ENCODE data around the gene PIP5K1B. TPM values are rescaled to one million over a fixed set of nuclear protein-coding genes. Genes with fewer than 3 reads are reported as not detected.

Gene PIP5K1B
- total RNA-seq, 2 experiments from 2014 or later, result 3.8 to 10.7 TPM

DNA sequence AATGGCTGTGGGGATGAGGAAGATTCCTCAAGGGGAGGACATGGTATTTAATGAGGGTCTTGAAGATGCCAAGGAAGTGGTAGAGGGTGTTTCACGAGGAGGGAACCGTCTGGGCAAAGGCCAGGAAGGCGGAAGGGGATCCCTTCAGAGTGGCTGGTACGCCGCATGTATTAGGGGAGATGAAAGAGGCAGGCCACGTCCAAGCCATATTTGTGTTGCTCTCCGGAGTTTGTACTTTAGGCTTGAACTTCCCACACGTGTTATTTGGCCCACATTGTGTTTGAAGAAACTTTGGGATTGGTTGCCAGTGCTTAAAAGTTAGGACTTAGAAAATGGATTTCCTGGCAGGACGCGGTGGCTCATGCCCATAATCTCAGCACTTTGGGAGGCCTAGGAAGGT, 331.8 kb downstream of the PIP5K1B start:
- DNase-seq (ENCODE audit: low spot score), result peak; percentile 19
- Histone ChIP-seq H3K9me3 (ENCODE audit: low read length) (no peaks in the 10 kb centered on the region), H3K9me2 (ENCODE audit: insufficient read depth, low read length) (no peaks in the 10 kb centered on the region), H3K27ac (ENCODE audit: low read depth, low read length, poor library complexity, severe bottlenecking) (peak overlapping the region; percentile 57), H2AFZ (ENCODE audit: low read length) (peak overlapping the region; percentile 77; the same call in 1 of the 2 replicates), H4K20me1 (ENCODE audit: insufficient read depth, low read length) (no peaks in the 10 kb centered on the region), H3K36me3 (ENCODE audit: insufficient read depth, low read length) (peaks cover 3% of the 10 kb centered on the region; the same call in 1 of the 2 replicates), H3K4me3 (ENCODE audit: low read depth, low read length, poor library complexity, severe bottlenecking) (peak overlapping the region; percentile 83), H3K79me2 (ENCODE audit: insufficient read depth, low read depth, low read length) (peaks cover 31% of the 10 kb centered on the region), H3K4me1 (ENCODE audit: insufficient read depth, low read length, poor library complexity, severe bottlenecking) (no peaks in the 10 kb centered on the region), H3K4me2 (ENCODE audit: low read length) (peak overlapping the region; percentile 89)
- intact Hi-C loops (cut with micrococcal nuclease; ENCODE audit: unreplicated experiment), result loop anchor here (5.0 kb wide), 1 partner anchor 156 kb away; no protein-coding TSS in a partner anchor
- CTCF ChIA-PET (ENCODE audit: unreplicated experiment), result no interaction called here
- no TSS peak for BruUV-seq (replicated peaks)
- POLR2A ChIA-PET, result interaction anchor here (0.6 to 1.0 kb wide), 2 partner anchors 112 to 255 kb away, joined by 4 to 5 read pairs; no protein-coding TSS in a partner anchor
- TF ChIP-seq EZH2phosphoT487 (IDR thresholded peaks at IDR 0.05; ENCODE audit: borderline replicate concordance, low read depth, low read length), result no peak
- TF ChIP-seq, protein P1, sequence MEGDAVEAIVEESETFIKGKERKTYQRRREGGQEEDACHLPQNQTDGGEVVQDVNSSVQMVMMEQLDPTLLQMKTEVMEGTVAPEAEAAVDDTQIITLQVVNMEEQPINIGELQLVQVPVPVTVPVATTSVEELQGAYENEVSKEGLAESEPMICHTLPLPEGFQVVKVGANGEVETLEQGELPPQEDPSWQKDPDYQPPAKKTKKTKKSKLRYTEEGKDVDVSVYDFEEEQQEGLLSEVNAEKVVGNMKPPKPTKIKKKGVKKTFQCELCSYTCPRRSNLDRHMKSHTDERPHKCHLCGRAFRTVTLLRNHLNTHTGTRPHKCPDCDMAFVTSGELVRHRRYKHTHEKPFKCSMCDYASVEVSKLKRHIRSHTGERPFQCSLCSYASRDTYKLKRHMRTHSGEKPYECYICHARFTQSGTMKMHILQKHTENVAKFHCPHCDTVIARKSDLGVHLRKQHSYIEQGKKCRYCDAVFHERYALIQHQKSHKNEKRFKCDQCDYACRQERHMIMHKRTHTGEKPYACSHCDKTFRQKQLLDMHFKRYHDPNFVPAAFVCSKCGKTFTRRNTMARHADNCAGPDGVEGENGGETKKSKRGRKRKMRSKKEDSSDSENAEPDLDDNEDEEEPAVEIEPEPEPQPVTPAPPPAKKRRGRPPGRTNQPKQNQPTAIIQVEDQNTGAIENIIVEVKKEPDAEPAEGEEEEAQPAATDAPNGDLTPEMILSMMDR (conservative IDR thresholded peaks at IDR 0.05; ENCODE audit: low read length), result no peak

DNA sequence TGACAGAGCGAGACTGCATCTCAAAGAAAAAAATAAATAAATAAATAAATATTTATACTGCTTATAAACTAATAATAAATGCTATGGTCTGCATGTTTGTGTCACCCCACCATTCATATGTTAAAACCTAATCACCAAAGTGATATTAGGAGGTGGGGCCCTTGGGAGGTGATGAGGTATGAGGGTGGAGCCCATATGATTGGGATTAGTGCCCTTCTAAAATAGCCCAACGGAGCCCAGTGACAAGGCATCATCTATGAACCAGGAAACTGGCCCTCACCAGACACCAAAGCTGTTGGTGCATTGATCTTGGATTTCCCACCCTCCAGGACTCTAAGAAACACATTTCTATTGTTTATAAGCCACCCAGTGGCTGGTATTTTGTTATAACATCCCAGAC, 335.6 kb downstream of the PIP5K1B start:
- no peak for DNase-seq (ENCODE audit: low spot score)
- ChIA-PET POLR2A (no interaction called here), CTCF (ENCODE audit: unreplicated experiment) (no interaction called here)
- no TSS peak for BruUV-seq (replicated peaks)
- Histone ChIP-seq H3K27ac (ENCODE audit: low read depth, low read length, poor library complexity, severe bottlenecking) (no peak overlapping the region), H2AFZ (ENCODE audit: low read length) (no peak overlapping the region), H3K4me2 (ENCODE audit: low read length) (no peak overlapping the region), H3K36me3 (ENCODE audit: insufficient read depth, low read length) (peaks cover 3% of the 10 kb centered on the region), H3K4me1 (ENCODE audit: insufficient read depth, low read length, poor library complexity, severe bottlenecking) (no peaks in the 10 kb centered on the region), H3K79me2 (ENCODE audit: insufficient read depth, low read depth, low read length) (peaks cover 31% of the 10 kb centered on the region), H3K9me2 (ENCODE audit: insufficient read depth, low read length) (no peaks in the 10 kb centered on the region), H3K4me3 (ENCODE audit: low read depth, low read length, poor library complexity, severe bottlenecking) (no peak overlapping the region), H3K9me3 (ENCODE audit: low read length) (no peaks in the 10 kb centered on the region), H4K20me1 (ENCODE audit: insufficient read depth, low read length) (no peaks in the 10 kb centered on the region)
- intact Hi-C loops (cut with micrococcal nuclease; ENCODE audit: unreplicated experiment), result no loop called here
- no peak for TF ChIP-seq EZH2phosphoT487 (IDR thresholded peaks at IDR 0.05; ENCODE audit: borderline replicate concordance, low read depth, low read length)
- TF ChIP-seq, protein P1 (conservative IDR thresholded peaks at IDR 0.05; ENCODE audit: low read length), result no peak

DNA sequence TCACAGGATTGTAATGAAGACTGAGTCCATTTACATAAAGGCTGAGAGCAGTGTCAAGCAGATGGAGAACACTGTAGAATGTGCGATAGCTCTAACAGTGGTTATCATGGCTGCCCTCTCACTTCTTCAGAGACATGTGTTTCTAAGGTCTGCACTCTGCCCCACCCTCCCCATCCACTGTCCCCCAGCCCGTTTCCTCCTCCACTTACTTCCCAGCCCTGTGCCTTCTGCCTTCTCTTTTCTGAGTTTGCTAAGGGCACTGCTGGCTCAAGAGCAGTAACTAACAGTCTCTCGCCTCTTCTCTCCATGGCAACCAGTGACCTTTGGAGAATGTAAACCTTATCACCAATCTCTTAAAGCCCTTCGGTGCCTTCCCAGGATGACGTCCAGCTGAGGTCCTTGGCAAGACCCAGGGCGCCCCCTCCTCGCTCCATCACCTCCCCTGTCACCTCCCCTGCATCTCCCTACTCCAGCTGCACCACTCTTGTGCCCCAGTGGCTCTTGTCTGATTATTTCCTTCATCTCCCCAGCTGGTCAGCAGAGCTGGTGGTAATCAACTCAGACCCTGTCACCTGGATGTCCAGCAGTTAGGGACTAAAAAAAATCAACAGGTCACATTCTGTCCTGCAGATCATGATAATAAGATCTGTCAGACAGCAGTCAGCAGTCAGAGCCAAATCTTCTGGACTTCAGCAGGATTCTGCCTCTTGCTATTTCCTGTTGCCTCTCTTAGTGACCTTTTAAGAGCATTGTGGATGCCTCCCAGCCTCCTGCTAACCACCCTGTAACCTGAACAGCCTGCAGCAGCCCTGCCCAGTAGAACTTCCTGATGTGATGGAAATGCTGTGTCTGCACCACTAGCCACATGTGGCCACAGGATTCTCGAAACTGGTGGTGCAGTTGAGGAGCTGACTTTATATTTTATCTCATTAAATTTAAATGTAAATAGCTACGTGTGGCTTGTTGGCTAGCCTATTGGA, 339.5 kb downstream of the PIP5K1B start:
- no peak for DNase-seq (ENCODE audit: low spot score)
- Histone ChIP-seq H2AFZ (ENCODE audit: low read length) (no peak overlapping the region), H3K9me2 (ENCODE audit: insufficient read depth, low read length) (no peaks in the 10 kb centered on the region), H3K79me2 (ENCODE audit: insufficient read depth, low read depth, low read length) (peaks cover 5% of the 10 kb centered on the region; the same call in 1 of the 2 replicates), H3K4me3 (ENCODE audit: low read depth, low read length, poor library complexity, severe bottlenecking) (no peak overlapping the region), H3K27ac (ENCODE audit: low read depth, low read length, poor library complexity, severe bottlenecking) (no peak overlapping the region), H4K20me1 (ENCODE audit: insufficient read depth, low read length) (no peaks in the 10 kb centered on the region), H3K4me2 (ENCODE audit: low read length) (no peak overlapping the region), H3K9me3 (ENCODE audit: low read length) (no peaks in the 10 kb centered on the region), H3K4me1 (ENCODE audit: insufficient read depth, low read length, poor library complexity, severe bottlenecking) (no peaks in the 10 kb centered on the region), H3K36me3 (ENCODE audit: insufficient read depth, low read length) (peaks cover 31% of the 10 kb centered on the region)
- CTCF ChIA-PET (ENCODE audit: unreplicated experiment), result no interaction called here
- no TSS peak for BruUV-seq (replicated peaks)
- POLR2A ChIA-PET, result no interaction called here
- intact Hi-C loops (cut with micrococcal nuclease; ENCODE audit: unreplicated experiment), result no loop called here
- TF ChIP-seq, protein P1 (conservative IDR thresholded peaks at IDR 0.05; ENCODE audit: low read length), result no peak
- no peak for TF ChIP-seq EZH2phosphoT487 (IDR thresholded peaks at IDR 0.05; ENCODE audit: borderline replicate concordance, low read depth, low read length)

Measured in OCI-LY7 (cell line).